Sigmoid colon (tissue), 7 donors: ENCODE measurements around the gene TRMT61A. TPM values are rescaled to one million over a fixed set of nuclear protein-coding genes. Genes with fewer than 3 reads are reported as not detected.

Source experiments
- DNase-seq: peaks from one replicate; pipeline ENCODE4 v3.0.0-alpha.2; 2019
- H3K27ac ChIP-seq, 4 donors: fragments of 200-600 bp; sonication (generic); one replicate each; pipeline ENCODE4 v1.5.1; 2016 to 2019; ENCODE audit warnings: mild to moderate bottlenecking in 1 of 4
- H3K27me3 ChIP-seq, 3 donors: fragments of 200-600 bp; sonication (generic); one replicate each; pipeline ENCODE4 v1.5.1; 2019; ENCODE audit warnings: mild to moderate bottlenecking in 1 of 3
- H3K36me3 ChIP-seq, 4 donors: fragments of 200-600 bp; sonication (generic); one replicate each; pipeline ENCODE4 v1.5.1; 2016 to 2019
- H3K4me1 ChIP-seq, 4 donors: fragments of 200-600 bp; sonication (generic); one replicate each; pipeline ENCODE4 v1.5.1; 2017 to 2019
- H3K4me3 ChIP-seq, 4 donors: fragments of 200-600 bp; sonication (generic); one replicate each; pipeline ENCODE4 v1.5.1; 2017 to 2019; ENCODE audit warnings: mild to moderate bottlenecking in 2 of 4, moderate library complexity in 1 of 4
- H3K9me3 ChIP-seq, 4 donors: fragments of 200-600 bp in 3 of 4; sonication (generic) in 3 of 4; one replicate each; pipeline versions ENCODE4 v1.5.1 to v1.6.1; 2013 to 2019
- EP300 ChIP-seq, 4 donors: sonication (generic); formaldehyde crosslinking; IDR thresholded peaks; one replicate each; pipeline ENCODE4 v1.6.1; 2017; ENCODE audit warnings: antibody characterized with exemption in 4 of 4
- POLR2A ChIP-seq, 2 donors: fragments of 450-650 bp; IDR thresholded peaks; one replicate each; pipeline ENCODE4 v1.6.1; 2016; ENCODE audit warnings: antibody characterized with exemption in 2 of 2, mild to moderate bottlenecking in 2 of 2, moderate library complexity in 2 of 2
- POLR2AphosphoS5 ChIP-seq, 4 donors: sonication (generic); formaldehyde crosslinking; IDR thresholded peaks; one replicate each; pipeline ENCODE4 v1.6.1; 2017; ENCODE audit warnings: antibody characterized with exemption in 4 of 4
- WGBS, 2 donors: extraction: QIAGEN DNeasy Blood & Tissue Kit; methylation state at CpG; one replicate each; pipeline ENCODE4 v1.1.7; 2013; 5-methylcytosine and 5-hydroxymethylcytosine counted together
- intact Hi-C: fragments of 100-400 bp; cut with DNase I; formaldehyde crosslinking; loops from one replicate; pipeline ENCODE4 v1.15.1; 2023
- polyA plus RNA-seq, 3 donors: library from polyadenylated mRNA; stranded (reverse); fragments of 200-250 nt; gene quantifications; one replicate each; pipeline ENCODE4 v1.2.3, GENCODE V29; 2013
- total RNA-seq, 4 donors: library from RNA; depleted of rRNA; stranded (reverse); fragments of >200 nt; gene quantifications; one replicate each; pipeline ENCODE4 v1.1.0, GENCODE V29; 2016
- TF ChIP-seq, protein P1 (sequence below), 4 experiments: fragments of 450-650 bp in 3 of 4; fragments of 200-600 bp in 1 of 4; IDR thresholded peaks; one replicate each; pipeline ENCODE4 v1.5.1; 2016 to 2019; ENCODE audit warnings: antibody characterized with exemption in 4 of 4, mild to moderate bottlenecking in 3 of 4, moderate library complexity in 2 of 4
- donor health status: healthy with polysubstance abuse.
- donor health status: Bipolar disorder and iron deficiency.
- donor health status: healthy.

TRMT61A gene
- total RNA-seq = 10 to 100 TPM; 20.2 to 27.2 (median 22.7) TPM
- 10 to 100 TPM in 1 of 3 donors, 1 to 10 TPM in 2; 4.2 to 18.1 (median 8.4) TPM for polyA plus RNA-seq

DNA sequence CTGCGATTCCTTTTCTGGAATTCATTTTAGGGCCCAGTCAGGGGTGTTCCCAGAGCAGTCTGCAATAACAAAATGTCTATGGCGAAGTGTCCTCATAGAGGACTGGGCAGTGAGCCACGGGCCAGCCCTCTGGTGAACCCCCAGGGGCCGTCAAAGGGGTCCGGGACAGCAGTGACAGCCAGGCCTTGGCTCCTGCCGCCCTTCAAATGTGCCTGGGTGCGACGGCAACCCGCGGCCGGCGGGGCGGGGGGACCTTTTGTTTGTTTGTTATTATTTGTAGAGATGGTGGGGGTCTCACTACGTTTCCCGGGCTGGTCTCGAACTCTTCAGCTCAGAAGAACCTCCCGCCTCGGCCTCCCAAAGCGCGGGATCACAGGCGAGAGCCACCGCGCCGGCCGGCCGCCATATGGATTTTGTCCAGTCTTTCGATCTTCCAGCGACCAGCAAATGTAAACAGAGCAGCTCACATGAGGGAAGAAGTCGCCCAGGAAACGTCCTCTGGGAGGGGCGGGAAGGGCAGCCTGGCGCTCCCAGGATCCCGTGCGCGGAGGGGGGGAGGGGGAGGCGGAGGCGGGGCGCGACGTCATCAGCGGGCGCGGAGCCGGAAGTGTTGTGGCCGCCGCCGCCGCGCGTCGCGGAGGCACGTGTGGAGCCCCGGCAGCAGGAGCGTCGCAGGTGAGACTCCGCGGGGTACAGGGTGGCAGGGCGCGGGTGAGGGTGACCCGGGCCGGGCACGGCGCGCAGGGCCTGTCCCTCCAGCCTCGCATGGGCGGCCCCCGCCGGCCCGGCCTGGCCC, at the start of gene TRMT61A:
Gene TRMT61A, plus strand, starts transcription at position 610 of the 796 bp plus-strand sequence. CDS start 783 bp downstream, outside the sequence.
- H3K27me3 ChIP-seq = no peaks in the 10 kb centered on the region
- peaks cover 0 to 90% (median 82%) of the 10 kb centered on the region in 4 donors for H3K4me1 ChIP-seq
- intact Hi-C loops = no loop called here
- WGBS, 2 donors = 1 to 3% methylated on average over 69 of the region's 70 CpGs
- peak within 1 kb of the TSS; percentile 85 to 96 (median 96) for H3K4me3 ChIP-seq
- no peaks in the 10 kb centered on the region for H3K9me3 ChIP-seq
- H3K27ac ChIP-seq = peak within 1 kb of the TSS; percentile 90 to 98 (median 93)
- peak; percentile 98 for DNase-seq
- peaks cover 0 to 9% (median 3%) of the 10 kb centered on the region in 4 donors for H3K36me3 ChIP-seq
- TF ChIP-seq EP300 (IDR thresholded peaks at IDR 0.05) = peak in 2 of 4 donors; percentile 67 to 70
- TF ChIP-seq, protein P1, sequence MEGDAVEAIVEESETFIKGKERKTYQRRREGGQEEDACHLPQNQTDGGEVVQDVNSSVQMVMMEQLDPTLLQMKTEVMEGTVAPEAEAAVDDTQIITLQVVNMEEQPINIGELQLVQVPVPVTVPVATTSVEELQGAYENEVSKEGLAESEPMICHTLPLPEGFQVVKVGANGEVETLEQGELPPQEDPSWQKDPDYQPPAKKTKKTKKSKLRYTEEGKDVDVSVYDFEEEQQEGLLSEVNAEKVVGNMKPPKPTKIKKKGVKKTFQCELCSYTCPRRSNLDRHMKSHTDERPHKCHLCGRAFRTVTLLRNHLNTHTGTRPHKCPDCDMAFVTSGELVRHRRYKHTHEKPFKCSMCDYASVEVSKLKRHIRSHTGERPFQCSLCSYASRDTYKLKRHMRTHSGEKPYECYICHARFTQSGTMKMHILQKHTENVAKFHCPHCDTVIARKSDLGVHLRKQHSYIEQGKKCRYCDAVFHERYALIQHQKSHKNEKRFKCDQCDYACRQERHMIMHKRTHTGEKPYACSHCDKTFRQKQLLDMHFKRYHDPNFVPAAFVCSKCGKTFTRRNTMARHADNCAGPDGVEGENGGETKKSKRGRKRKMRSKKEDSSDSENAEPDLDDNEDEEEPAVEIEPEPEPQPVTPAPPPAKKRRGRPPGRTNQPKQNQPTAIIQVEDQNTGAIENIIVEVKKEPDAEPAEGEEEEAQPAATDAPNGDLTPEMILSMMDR (IDR thresholded peaks at IDR 0.05) = no peak
- TF ChIP-seq POLR2AphosphoS5 (IDR thresholded peaks at IDR 0.05) = peak in 3 of 4 donors; percentile 80 to 84 (median 83)
- TF ChIP-seq POLR2A (IDR thresholded peaks at IDR 0.05) = peak in 1 of 2 donors; percentile 44

DNA sequence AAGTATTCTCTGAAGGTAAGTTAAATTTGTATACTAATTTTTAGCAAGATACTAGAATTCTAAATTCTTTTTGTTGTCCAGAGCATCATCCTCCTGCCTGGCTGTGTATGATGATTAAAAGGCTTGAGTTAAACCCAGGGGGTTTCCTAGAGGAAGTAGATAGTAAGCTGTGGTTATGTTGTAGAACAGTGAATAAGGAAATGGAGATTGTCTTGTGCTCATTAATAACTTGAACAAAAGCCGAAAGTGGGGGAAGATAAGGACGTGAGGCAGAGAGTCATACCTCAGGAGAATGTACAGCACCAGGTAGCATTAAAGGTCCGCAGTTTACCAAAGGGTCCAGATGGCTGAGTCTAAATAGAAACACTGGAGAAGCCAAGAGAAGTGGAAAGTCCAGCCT, 48.4 kb upstream of the TRMT61A start:
- Histone ChIP-seq H3K36me3 (peaks cover 6 to 72% (median 37%) of the 10 kb centered on the region in 4 donors), H3K27me3 (no peaks in the 10 kb centered on the region), H3K4me1 (no peaks in the 10 kb centered on the region), H3K27ac (no peak overlapping the region), H3K9me3 (no peaks in the 10 kb centered on the region), H3K4me3 (no peak overlapping the region)
- DNase-seq = no peak
- 62 to 85% methylated on average over 3 of the region's 3 CpGs for WGBS, 2 donors
- intact Hi-C loops = no loop called here
- TF ChIP-seq, protein P1 (IDR thresholded peaks at IDR 0.05) = no peak
- TF ChIP-seq EP300 (IDR thresholded peaks at IDR 0.05) (no peak), POLR2A (IDR thresholded peaks at IDR 0.05) (no peak), POLR2AphosphoS5 (IDR thresholded peaks at IDR 0.05) (no peak)

DNA sequence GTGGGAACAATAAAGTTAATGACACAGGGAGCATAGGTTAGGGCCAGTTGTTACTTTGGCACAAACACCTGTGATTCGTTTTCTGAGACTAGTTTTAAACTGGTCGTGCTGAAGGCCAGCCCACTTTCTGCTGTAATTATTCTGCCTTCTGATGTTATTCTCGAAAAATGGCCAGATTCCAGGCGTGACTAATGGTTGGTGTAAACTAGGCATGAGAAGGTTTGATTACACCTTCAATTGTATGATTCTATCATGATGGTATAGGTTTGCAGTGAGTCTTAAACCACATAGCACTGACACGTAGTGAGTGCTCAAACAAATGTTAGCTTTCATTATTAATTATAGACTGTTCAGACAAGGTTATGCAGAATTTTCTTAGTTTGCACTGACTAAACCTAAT, 45.4 kb upstream of the TRMT61A start:
- intact Hi-C loops = no loop called here
- H3K4me1 ChIP-seq = no peaks in the 10 kb centered on the region

DNA sequence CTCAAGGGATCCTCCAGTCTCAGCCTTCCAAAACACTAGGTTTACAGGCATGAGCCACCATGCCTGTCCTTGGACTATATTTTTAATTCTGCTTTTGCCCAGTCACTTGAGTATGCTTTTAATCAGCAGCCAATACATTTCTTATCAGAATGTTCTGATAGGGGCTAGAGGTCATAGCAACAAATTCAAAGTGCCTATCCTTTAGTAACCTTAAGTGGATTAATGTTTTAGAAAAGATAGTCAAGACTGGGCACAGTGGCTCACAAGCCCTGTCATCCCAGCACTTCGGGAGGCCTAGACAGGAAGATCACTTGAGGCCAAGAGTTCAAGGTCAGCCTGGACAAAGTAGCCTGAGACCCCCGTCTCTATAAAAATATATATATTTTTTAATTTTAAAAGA, 43.5 kb upstream of the TRMT61A start:
- 93 to 94% methylated on average over 2 of the region's 2 CpGs for WGBS, 2 donors
- TF ChIP-seq, protein P1 (IDR thresholded peaks at IDR 0.05) = no peak
- TF ChIP-seq POLR2A (IDR thresholded peaks at IDR 0.05) (no peak), POLR2AphosphoS5 (IDR thresholded peaks at IDR 0.05) (no peak), EP300 (IDR thresholded peaks at IDR 0.05) (no peak)
- Histone ChIP-seq H3K4me1 (no peaks in the 10 kb centered on the region), H3K27me3 (no peaks in the 10 kb centered on the region), H3K9me3 (no peaks in the 10 kb centered on the region), H3K36me3 (peaks cover 6 to 64% (median 23%) of the 10 kb centered on the region in 4 donors), H3K4me3 (no peak overlapping the region), H3K27ac (no peak overlapping the region)
- intact Hi-C loops = no loop called here
- no peak for DNase-seq

More for the DNA sequence above, 45.4 kb upstream of the TRMT61A start:
- peaks cover 6 to 63% (median 26%) of the 10 kb centered on the region in 4 donors for H3K36me3 ChIP-seq
- WGBS, 2 donors = 45 to 71% methylated on average over 5 of the region's 5 CpGs
- no peaks in the 10 kb centered on the region for H3K9me3 ChIP-seq
- no peak overlapping the region for H3K27ac ChIP-seq
- no peaks in the 10 kb centered on the region for H3K27me3 ChIP-seq
- no peak for TF ChIP-seq POLR2AphosphoS5 (IDR thresholded peaks at IDR 0.05)
- TF ChIP-seq POLR2A (IDR thresholded peaks at IDR 0.05) = no peak
- TF ChIP-seq, protein P1 (IDR thresholded peaks at IDR 0.05) = no peak
- no peak for TF ChIP-seq EP300 (IDR thresholded peaks at IDR 0.05)
- DNase-seq = no peak
- H3K4me3 ChIP-seq = no peak overlapping the region
